Prostate gland (tissue), 2 donors: Measurements from ENCODE around the gene ORMDL1.

Experiments
- POLR2A ChIP-seq: fragments of 450-650 bp; IDR thresholded peaks from one replicate; pipeline ENCODE4 v1.6.1; 2016; ENCODE audit warnings: antibody characterized with exemption, mild to moderate bottlenecking
- TF ChIP-seq, protein P1 (sequence below), 4 experiments: fragments of 200-600 bp in 2 of 4; fragments of 450-650 bp in 2 of 4; sonication (generic) in 2 of 4; IDR thresholded peaks; 1 replicate in 3 of 4; 2 replicates in 1 of 4; pipeline ENCODE4 v1.5.1; 2016 to 2019; ENCODE audit warnings: antibody characterized with exemption in 4 of 4, mild to moderate bottlenecking in 2 of 4, moderate library complexity in 2 of 4

DNA sequence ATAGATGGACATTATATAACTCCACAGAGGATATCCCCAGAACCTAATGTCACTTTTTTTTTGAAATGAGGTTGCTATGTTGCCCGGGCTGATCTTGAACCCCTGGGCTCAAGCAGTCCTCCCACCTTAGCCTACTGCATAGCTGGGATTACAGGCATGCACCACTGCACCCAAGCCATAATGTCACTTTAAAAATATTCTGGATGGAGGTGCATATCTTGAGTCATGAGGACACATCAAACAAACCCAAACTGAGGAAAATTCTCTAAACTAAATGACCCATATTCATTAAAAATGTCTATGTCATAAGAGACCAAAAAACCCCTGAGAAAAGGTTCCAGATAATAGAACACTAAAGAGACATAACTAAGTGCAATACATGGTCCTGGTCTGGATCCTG lies 57.9 kb downstream of the ORMDL1 start:
- no peak for TF ChIP-seq POLR2A
- TF ChIP-seq, protein P1, sequence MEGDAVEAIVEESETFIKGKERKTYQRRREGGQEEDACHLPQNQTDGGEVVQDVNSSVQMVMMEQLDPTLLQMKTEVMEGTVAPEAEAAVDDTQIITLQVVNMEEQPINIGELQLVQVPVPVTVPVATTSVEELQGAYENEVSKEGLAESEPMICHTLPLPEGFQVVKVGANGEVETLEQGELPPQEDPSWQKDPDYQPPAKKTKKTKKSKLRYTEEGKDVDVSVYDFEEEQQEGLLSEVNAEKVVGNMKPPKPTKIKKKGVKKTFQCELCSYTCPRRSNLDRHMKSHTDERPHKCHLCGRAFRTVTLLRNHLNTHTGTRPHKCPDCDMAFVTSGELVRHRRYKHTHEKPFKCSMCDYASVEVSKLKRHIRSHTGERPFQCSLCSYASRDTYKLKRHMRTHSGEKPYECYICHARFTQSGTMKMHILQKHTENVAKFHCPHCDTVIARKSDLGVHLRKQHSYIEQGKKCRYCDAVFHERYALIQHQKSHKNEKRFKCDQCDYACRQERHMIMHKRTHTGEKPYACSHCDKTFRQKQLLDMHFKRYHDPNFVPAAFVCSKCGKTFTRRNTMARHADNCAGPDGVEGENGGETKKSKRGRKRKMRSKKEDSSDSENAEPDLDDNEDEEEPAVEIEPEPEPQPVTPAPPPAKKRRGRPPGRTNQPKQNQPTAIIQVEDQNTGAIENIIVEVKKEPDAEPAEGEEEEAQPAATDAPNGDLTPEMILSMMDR (IDR thresholded peaks at IDR 0.05): no peak
